SK-N-SH (cell line): Measurements from ENCODE around the gene MGAT5B. TPM values are rescaled to one million over a fixed set of nuclear protein-coding genes. Genes with fewer than 3 reads are reported as not detected.

Source experiments
- CTCF ChIA-PET: fragments of 300-600, 350-600 bp; formaldehyde crosslinking; extraction: SDS; loops from one replicate; lab custom pipeline; 2021; lab: Yijun Ruan, JAX
- POLR2A ChIA-PET: fragments of 350-600 bp; sonication (Branson Sonifier 250); formaldehyde crosslinking; extraction: SDS; loops from one replicate; lab custom pipeline; 2020; ENCODE audit warnings: antibody characterized with exemption, inconsistent platforms; lab: Yijun Ruan, JAX
- DNase-seq: peaks from one replicate; pipeline ENCODE4 v3.0.0; 2012
- H2AFZ ChIP-seq: fragments of 200-600 bp; sonication (generic); 2 replicates; pipeline ENCODE4 v1.8.1; 2016; ENCODE audit warnings: antibody characterized with exemption, mild to moderate bottlenecking, low read depth
- H3F3A ChIP-seq: fragments of 200-600 bp; sonication (generic); replicated peaks from 2 replicates; pipeline ENCODE3; 2016; ENCODE audit warnings: antibody characterized with exemption, mild to moderate bottlenecking; ENCODE audit not compliant: insufficient read depth
- H3K27ac ChIP-seq, 2 experiments: fragments of 200-500 bp in 1 of 2; fragments of 200-600 bp in 1 of 2; sonication (Bioruptor generic) in 1 of 2; sonication (generic), shearing (Covaris generic) in 1 of 2; 2 replicates each; pipeline versions ENCODE4 v1.5.1 to v1.6.1; 2014 to 2016; ENCODE audit warnings: low read depth in 2 of 2, inconsistent platforms in 1 of 2, low read length in 1 of 2, mild to moderate bottlenecking in 1 of 2, mixed read lengths in 1 of 2
- H3K27me3 ChIP-seq: fragments of 200-600 bp; sonication (generic), shearing (Covaris generic); 2 replicates; pipeline ENCODE4 v1.6.1; 2016; ENCODE audit warnings: mixed run types; ENCODE audit not compliant: insufficient read depth
- H3K36me3 ChIP-seq, 2 experiments: fragments of 200-500 bp in 1 of 2; fragments of 200-600 bp in 1 of 2; sonication (Bioruptor generic) in 1 of 2; sonication (generic) in 1 of 2; replicated peaks in 1 of 2; 2 replicates each; pipeline versions ENCODE3 to v1.5.1; 2014 to 2016; ENCODE audit warnings: low read length in 1 of 2, mild to moderate bottlenecking in 1 of 2; ENCODE audit not compliant: insufficient read depth in 2 of 2, control insufficient read depth in 1 of 2
- H3K4me1 ChIP-seq, 2 experiments: fragments of 200-500 bp in 1 of 2; fragments of 200-600 bp in 1 of 2; sonication (Bioruptor generic) in 1 of 2; sonication (generic), shearing (Covaris generic) in 1 of 2; 2 replicates each; pipeline versions ENCODE4 v1.5.1 to v1.6.1; 2014 to 2016; ENCODE audit warnings: low read depth in 1 of 2, low read length in 1 of 2, mixed run types in 1 of 2; ENCODE audit not compliant: insufficient read depth in 2 of 2, control insufficient read depth in 1 of 2
- H3K4me2 ChIP-seq: fragments of 200-600 bp; sonication (generic), shearing (Covaris generic); 2 replicates; pipeline ENCODE4 v1.6.1; 2017; ENCODE audit warnings: mixed run types
- H3K4me3 ChIP-seq, 2 experiments: fragments of 200-500 bp in 1 of 2; fragments of 200-600 bp in 1 of 2; sonication (Bioruptor generic) in 1 of 2; sonication (generic), shearing (Covaris generic) in 1 of 2; 2 replicates each; pipeline versions ENCODE4 v1.5.1 to v1.8.1; 2014 to 2016; ENCODE audit warnings: low read depth in 2 of 2, inconsistent platforms in 1 of 2, low read length in 1 of 2, mild to moderate bottlenecking in 1 of 2, mixed read lengths in 1 of 2, moderate library complexity in 1 of 2
- H3K79me2 ChIP-seq: fragments of 200-600 bp; sonication (generic); 2 replicates; pipeline ENCODE4 v1.8.1; 2017; ENCODE audit warnings: mild to moderate bottlenecking; ENCODE audit not compliant: insufficient read depth
- H3K9ac ChIP-seq: fragments of 200-600 bp; sonication (generic); 2 replicates; pipeline ENCODE4 v1.6.1; 2017; ENCODE audit warnings: mixed run types
- H3K9me2 ChIP-seq: fragments of 200-600 bp; sonication (generic); 2 replicates; pipeline ENCODE4 v1.6.1; 2017; ENCODE audit warnings: mixed run types
- H3K9me3 ChIP-seq: fragments of 200-600 bp; sonication (generic); 2 replicates; pipeline ENCODE4 v1.6.1; 2017; ENCODE audit warnings: mixed run types, mild to moderate bottlenecking, moderate library complexity
- H4K20me1 ChIP-seq: fragments of 200-600 bp; sonication (generic); 2 replicates; pipeline ENCODE4 v1.6.1; 2017; ENCODE audit warnings: mild to moderate bottlenecking, mixed run types; ENCODE audit not compliant: insufficient read depth
- CHD2 ChIP-seq: fragments of 150-350 bp; IDR thresholded peaks from 2 replicates; pipeline ENCODE4 v1.6.1; 2018; ENCODE audit warnings: low read length; ENCODE audit not compliant: partially characterized antibody
- EP300 ChIP-seq, 2 experiments: IDR thresholded peaks; 2 replicates each; pipeline versions ENCODE4 v1.4.0 to v1.6.1; 2012; ENCODE audit warnings: borderline replicate concordance in 1 of 2, low read depth in 1 of 2, low read length in 1 of 2
- EZH2phosphoT487 ChIP-seq: fragments of 200-600 bp; sonication (generic); IDR thresholded peaks from 2 replicates; pipeline ENCODE4 v1.6.1; 2017; ENCODE audit warnings: low read depth, mixed run types, mild to moderate bottlenecking, antibody characterized with exemption, moderate library complexity, borderline replicate concordance
- FOSL2 ChIP-seq: IDR thresholded peaks from 2 replicates; pipeline ENCODE4 v1.4.0; 2012; ENCODE audit warnings: low read depth, mild to moderate bottlenecking, moderate library complexity, borderline replicate concordance
- FOXM1 ChIP-seq: IDR thresholded peaks from 2 replicates; pipeline ENCODE4 v1.4.0; 2012; ENCODE audit warnings: low read depth, mild to moderate bottlenecking
- JUND ChIP-seq: IDR thresholded peaks from 2 replicates; pipeline ENCODE4 v1.4.0; 2012
- MEF2A ChIP-seq: IDR thresholded peaks from 2 replicates; pipeline ENCODE4 v1.4.0; 2012; ENCODE audit warnings: low read depth, borderline replicate concordance
- MXI1 ChIP-seq: IDR thresholded peaks from 2 replicates; pipeline ENCODE4 v1.6.1; 2012; ENCODE audit warnings: mild to moderate bottlenecking, low read depth, low read length, improper control_type of control experiment
- NFIC ChIP-seq: IDR thresholded peaks from 2 replicates; pipeline ENCODE4 v1.4.0; 2012; ENCODE audit warnings: borderline replicate concordance
- NRF1 ChIP-seq: IDR thresholded peaks from 2 replicates; pipeline ENCODE4 v1.6.1; 2012; ENCODE audit warnings: low read depth, mild to moderate bottlenecking, low read length
- POLR2AphosphoS5 ChIP-seq: IDR thresholded peaks from 2 replicates; pipeline ENCODE4 v1.6.1; 2012; ENCODE audit warnings: low read depth, low read length
- RAD21 ChIP-seq: IDR thresholded peaks from 2 replicates; pipeline ENCODE4 v1.6.1; 2012; ENCODE audit warnings: mild to moderate bottlenecking, low read length
- RXRA ChIP-seq: IDR thresholded peaks from 2 replicates; pipeline ENCODE4 v1.4.0; 2012; ENCODE audit warnings: low read depth, mild to moderate bottlenecking, borderline replicate concordance
- SMC3 ChIP-seq: IDR thresholded peaks from 2 replicates; pipeline ENCODE4 v1.6.1; 2012; ENCODE audit warnings: low read depth, low read length, improper control_type of control experiment
- TCF12 ChIP-seq: IDR thresholded peaks from 2 replicates; pipeline ENCODE4 v1.4.0; 2012
- YY1 ChIP-seq: IDR thresholded peaks from 2 replicates; pipeline ENCODE4 v1.4.0; 2012; ENCODE audit warnings: low read depth, mild to moderate bottlenecking
- WGBS: methylation state at CpG from one replicate; pipeline ENCODE4 v1.1.6; 2017; ENCODE audit warnings: low lambda C conversion rate; 5-methylcytosine and 5-hydroxymethylcytosine counted together
- polyA plus RNA-seq, 3 experiments: library from polyadenylated mRNA; depleted of rRNA; stranded (reverse); fragments of >200 nt; gene quantifications; 2 replicates each; pipeline ENCODE4 v1.2.3, GENCODE V29; 2012
- TF ChIP-seq, protein P1 (sequence below): IDR thresholded peaks from 2 replicates; pipeline ENCODE4 v1.4.0; 2012; ENCODE audit warnings: low read depth
- TF ChIP-seq, protein P2 (sequence below): fragments of 150-350 bp; IDR thresholded peaks from 2 replicates; pipeline ENCODE4 v1.6.1; 2016; ENCODE audit warnings: mild to moderate bottlenecking, low read depth, low read length
- TF ChIP-seq, protein P3 (sequence below): IDR thresholded peaks from 2 replicates; pipeline ENCODE4 v1.4.0; 2012; ENCODE audit warnings: low read depth, borderline replicate concordance

MGAT5B gene
- polyA plus RNA-seq, 1 of the 3 experiments (the other 2 are of a cell fraction) = 13.8 TPM

- TF ChIP-seq MEF2A (no peak), RAD21 (no peak), SMC3 (no peak), JUND (no peak)
- TF ChIP-seq, protein P1, sequence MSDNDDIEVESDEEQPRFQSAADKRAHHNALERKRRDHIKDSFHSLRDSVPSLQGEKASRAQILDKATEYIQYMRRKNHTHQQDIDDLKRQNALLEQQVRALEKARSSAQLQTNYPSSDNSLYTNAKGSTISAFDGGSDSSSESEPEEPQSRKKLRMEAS = no peak
- TF ChIP-seq, all 33 proteins: peak for 0
- no peaks in the 10 kb centered on the region for H3F3A ChIP-seq
- POLR2A ChIA-PET = no interaction called here
- H4K20me1 ChIP-seq = 0 out of 2 replicates have a peak, but pooled peaks cover 6% of the 10 kb centered on the region
- CTCF ChIA-PET = interaction anchor here (3.2 to 3.5 kb wide), 2 partner anchors 24 to 164 kb away, joined by 11 to 15 read pairs; partner anchors contain the start of gene MGAT5B
- H3K4me1 ChIP-seq = no peaks in the 10 kb centered on the region
- H3K4me2 ChIP-seq = no peak overlapping the region
- no peak overlapping the region for H3K9ac ChIP-seq
- no peak overlapping the region for H3K4me3 ChIP-seq
- H3K36me3 ChIP-seq = no peaks in the 10 kb centered on the region
- no peak for DNase-seq
- 91% methylated on average over 10 of the region's 10 CpGs for WGBS
- no peak overlapping the region for H2AFZ ChIP-seq
- H3K27ac ChIP-seq = no peak overlapping the region
- no peaks in the 10 kb centered on the region for H3K27me3 ChIP-seq
- no peaks in the 10 kb centered on the region for H3K9me3 ChIP-seq
- no peaks in the 10 kb centered on the region; the same call in 1 of the 2 replicates for H3K79me2 ChIP-seq
- H3K9me2 ChIP-seq = no peaks in the 10 kb centered on the region
These were observed 24.1 kb downstream of the MGAT5B start for GRCh38 chr17:76892329-76892728.

DNA sequence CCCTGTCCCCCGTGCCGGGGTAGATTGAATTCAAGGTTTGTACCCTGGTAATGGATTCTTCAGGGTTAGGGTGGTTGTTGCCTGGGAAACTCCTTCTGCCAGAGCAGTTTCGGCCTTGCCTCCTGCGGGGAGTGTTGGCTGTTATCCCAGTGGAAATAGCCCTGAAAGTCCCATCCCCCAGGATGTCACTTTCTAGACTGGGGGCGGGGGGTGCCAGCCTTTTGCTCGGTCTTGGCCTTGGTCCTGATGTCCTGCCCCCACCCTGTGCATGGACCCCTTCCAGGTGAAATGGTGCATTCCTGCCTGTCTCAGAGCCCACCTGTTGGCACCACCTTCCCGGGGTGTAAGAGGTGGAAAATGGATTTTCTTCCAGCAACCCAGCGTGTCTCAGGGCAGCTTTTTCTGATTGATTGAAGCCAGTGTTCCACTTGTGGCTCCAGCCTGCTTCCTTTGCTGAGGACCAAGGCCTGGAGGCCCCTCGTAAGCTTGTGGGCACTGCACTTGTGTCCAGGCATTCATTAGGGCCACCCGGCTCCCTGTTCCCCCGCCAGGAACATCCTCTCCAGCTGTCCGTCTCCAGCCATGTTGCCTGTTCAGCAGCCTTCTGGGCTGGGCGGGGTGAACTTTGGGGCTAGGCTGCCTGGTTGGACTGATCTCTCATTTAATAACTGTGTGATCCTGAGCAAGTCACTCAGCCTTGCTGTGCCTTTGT is 25.6 kb downstream of the MGAT5B start:
- WGBS = 80% methylated on average over 13 of the region's 13 CpGs
- no peak overlapping the region for H3K27ac ChIP-seq
- H3K4me1 ChIP-seq = no peaks in the 10 kb centered on the region
- no peaks in the 10 kb centered on the region for H3K79me2 ChIP-seq
- H3K9me3 ChIP-seq = no peaks in the 10 kb centered on the region
- H3K4me2 ChIP-seq = no peak overlapping the region
- H3K36me3 ChIP-seq = no peaks in the 10 kb centered on the region
- no peaks in the 10 kb centered on the region for H3F3A ChIP-seq
- no peak overlapping the region for H3K9ac ChIP-seq
- TF ChIP-seq, protein P2, sequence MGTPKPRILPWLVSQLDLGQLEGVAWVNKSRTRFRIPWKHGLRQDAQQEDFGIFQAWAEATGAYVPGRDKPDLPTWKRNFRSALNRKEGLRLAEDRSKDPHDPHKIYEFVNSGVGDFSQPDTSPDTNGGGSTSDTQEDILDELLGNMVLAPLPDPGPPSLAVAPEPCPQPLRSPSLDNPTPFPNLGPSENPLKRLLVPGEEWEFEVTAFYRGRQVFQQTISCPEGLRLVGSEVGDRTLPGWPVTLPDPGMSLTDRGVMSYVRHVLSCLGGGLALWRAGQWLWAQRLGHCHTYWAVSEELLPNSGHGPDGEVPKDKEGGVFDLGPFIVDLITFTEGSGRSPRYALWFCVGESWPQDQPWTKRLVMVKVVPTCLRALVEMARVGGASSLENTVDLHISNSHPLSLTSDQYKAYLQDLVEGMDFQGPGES = no peak
- TF ChIP-seq FOSL2 = no peak
- no peak for TF ChIP-seq MXI1
- TF ChIP-seq NRF1 = no peak
- TF ChIP-seq CHD2 = no peak
- no peak for TF ChIP-seq YY1
- TF ChIP-seq JUND = no peak
- TF ChIP-seq FOXM1 = no peak
- TF ChIP-seq RXRA = no peak
- TF ChIP-seq EP300 (IDR thresholded peaks at IDR 0.05; ENCODE audit: borderline replicate concordance in 1 of 2, low read depth in 1 of 2, low read length in 1 of 2) = no peak
- no peak for TF ChIP-seq TCF12
- no peak for TF ChIP-seq SMC3
- no peak for TF ChIP-seq MEF2A
- TF ChIP-seq, protein P3, sequence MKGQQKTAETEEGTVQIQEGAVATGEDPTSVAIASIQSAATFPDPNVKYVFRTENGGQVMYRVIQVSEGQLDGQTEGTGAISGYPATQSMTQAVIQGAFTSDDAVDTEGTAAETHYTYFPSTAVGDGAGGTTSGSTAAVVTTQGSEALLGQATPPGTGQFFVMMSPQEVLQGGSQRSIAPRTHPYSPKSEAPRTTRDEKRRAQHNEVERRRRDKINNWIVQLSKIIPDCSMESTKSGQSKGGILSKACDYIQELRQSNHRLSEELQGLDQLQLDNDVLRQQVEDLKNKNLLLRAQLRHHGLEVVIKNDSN = no peak
- TF ChIP-seq EZH2phosphoT487 = no peak
- no peak for TF ChIP-seq NFIC
- TF ChIP-seq POLR2AphosphoS5 = no peak
- no peak for DNase-seq
- H2AFZ ChIP-seq = no peak overlapping the region
- ChIA-PET POLR2A (no interaction called here), CTCF (interaction anchor here (0.5 to 3.5 kb wide), 3 partner anchors 25 to 271 kb away, joined by 3 to 15 read pairs (median 11); partner anchors contain the start of gene MGAT5B)
- no peaks in the 10 kb centered on the region for H3K9me2 ChIP-seq
- H4K20me1 ChIP-seq = no peaks in the 10 kb centered on the region
- no peaks in the 10 kb centered on the region for H3K27me3 ChIP-seq
- H3K4me3 ChIP-seq = no peak overlapping the region
